Retinal pigment epithelial cell (primary cell): ENCODE results near the gene CPSF3.

Experiments used
- DNase-seq: peaks from one replicate; pipeline ENCODE4 v3.0.0-alpha.2; 2010; ENCODE audit warnings: low read depth
- H3K4me3 ChIP-seq: 2 replicates; pipeline ENCODE4 v1.5.1; 2011; ENCODE audit warnings: mild to moderate bottlenecking, low read length, control low read depth, moderate library complexity
- CTCF ChIP-seq: conservative IDR thresholded peaks from 2 replicates; pipeline ENCODE4 v1.5.1; 2011; ENCODE audit warnings: low read depth, low read length, control low read depth, inconsistent platforms

Gene CPSF3

DNA sequence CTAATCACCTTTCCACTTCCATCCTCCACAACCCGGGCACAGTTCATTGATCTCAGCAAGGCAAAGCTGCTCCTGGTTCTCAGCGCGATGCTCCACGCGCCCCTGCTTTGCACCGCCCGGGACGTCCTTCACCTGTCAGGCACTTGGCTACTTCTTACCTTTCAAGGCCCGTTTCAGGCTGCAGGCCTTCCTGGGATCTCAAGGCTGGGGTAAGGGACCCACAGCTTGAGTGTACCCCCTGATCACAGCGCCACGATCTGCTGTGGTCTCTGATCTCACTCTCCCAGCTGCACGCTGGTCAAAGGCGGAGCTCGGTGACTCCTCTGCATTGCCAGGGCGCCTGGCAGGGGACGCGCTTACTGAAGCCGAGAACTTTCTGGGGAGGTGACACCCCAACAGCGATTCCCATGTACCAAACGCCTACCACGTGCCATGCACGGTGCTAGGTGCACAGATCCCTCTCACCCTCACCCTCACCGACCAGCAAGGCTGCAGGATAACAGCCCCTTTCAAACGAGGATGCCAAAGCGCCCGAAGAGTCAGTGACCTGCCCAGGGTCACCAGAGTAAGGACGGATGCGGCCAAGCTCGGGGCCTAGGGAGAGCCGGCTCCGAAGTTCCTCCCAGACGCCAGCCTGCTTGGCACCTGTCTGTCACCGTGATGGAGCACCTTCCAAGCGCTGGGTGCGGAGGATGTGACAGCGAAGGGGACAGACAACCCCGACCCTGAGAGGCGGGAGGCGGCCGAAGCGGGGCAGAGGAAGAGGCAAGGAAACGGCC is 944 bp upstream of the CPSF3 start:
- no peak for DNase-seq
- peak overlapping the region; percentile 98 for H3K4me3 ChIP-seq
- no peak for TF ChIP-seq CTCF

- peak overlapping the region; percentile 98 for H3K4me3 ChIP-seq
- no peak for DNase-seq
Measured at GRCh38 chr2:9423922-9424272, 443 bp downstream of the CPSF3 start.

GRCh38 chr2:9424447-9425164 is 1.2 kb downstream of the CPSF3 start:
- DNase-seq: no peak
- H3K4me3 ChIP-seq: peak overlapping the region; percentile 98
- TF ChIP-seq CTCF: no peak

More at GRCh38 chr2:9423922-9424272, 443 bp downstream of the CPSF3 start:
- no peak for TF ChIP-seq CTCF

GRCh38 chr2:9428965-9429577 is 5.6 kb downstream of the CPSF3 start:
- TF ChIP-seq CTCF: no peak
- no peak overlapping the region for H3K4me3 ChIP-seq
- DNase-seq: no peak

DNA sequence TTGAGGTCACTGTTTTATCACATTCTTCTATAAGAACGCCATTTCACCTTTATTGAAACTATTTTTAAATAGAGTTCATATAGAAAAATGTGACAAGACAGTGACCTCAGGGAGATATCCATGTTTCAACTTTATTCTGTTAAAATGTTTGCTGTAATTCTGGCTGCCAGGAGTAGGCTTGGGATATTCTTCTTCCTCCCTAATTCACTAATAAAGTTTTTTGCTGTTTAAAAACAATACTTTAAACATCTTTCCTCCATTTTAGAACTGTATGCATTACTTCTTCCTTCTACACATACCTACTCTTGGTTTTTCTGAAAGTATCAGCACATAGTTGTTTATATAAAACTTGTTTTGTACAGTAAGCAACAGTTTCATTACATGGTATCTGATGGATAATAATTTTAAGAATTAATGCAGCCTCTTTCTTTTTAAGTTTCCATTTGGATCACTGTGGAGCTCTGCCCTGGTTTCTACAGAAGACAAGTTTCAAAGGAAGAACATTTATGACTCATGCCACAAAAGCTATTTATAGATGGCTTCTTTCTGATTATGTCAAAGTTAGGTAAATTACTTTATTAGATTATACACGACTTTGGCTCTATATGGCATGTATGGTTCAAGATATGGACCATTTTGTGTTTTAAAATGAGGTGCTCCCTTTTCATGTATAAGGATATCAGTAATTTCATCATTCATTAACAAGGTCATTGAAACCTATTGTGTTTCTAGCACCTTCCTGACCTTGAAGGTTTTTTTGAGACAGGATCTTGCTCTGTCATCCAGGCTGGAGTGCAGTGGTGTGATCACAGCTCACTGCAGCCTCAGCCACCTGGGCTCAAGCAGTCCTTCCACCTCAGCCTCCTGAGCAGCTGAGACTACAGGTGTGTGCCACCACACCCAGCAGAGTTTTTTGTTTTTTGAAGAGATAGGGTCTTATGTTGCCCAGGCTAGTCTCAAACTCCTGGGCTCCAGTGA is 7.2 kb downstream of the CPSF3 start:
- no peak for DNase-seq

More for the DNA sequence above, 7.2 kb downstream of the CPSF3 start:
- TF ChIP-seq CTCF: no peak
- no peak overlapping the region for H3K4me3 ChIP-seq
